ENCODE measurements around the gene HOXA3. TPM values are rescaled to one million over a fixed set of nuclear protein-coding genes. Genes with fewer than 3 reads are reported as not detected.

The HOXA3 gene
- polyA plus RNA-seq, 2 of the 4 experiments (the other 2 are of a cell fraction), result 3.3 to 8.7 TPM

GRCh38 chr7:27148031-27148755, 4.2 kb downstream of the HOXA3 start:
- DNase-seq (ENCODE audit: low read depth in 1 of 2, low spot score in 1 of 2) (no peak), FAIRE-seq (no peak), ATAC-seq (no peak)
- no peak overlapping the region for H3K4me3 ChIP-seq
- H3K4me2 ChIP-seq, result peak overlapping the region; percentile 90; the same call in 1 of the 3 replicates
- 91% methylated on average over 28 of the region's 28 CpGs for WGBS (ENCODE audit: missing lambda C conversion rate)
- ChIA-PET CTCF (interaction anchor here (1.1 to 11.1 kb wide), 8 partner anchors 10 to 779 kb away, joined by 3 to 160 read pairs (median 14); partner anchors contain the start of gene HOXA9), POLR2A (no interaction called here)
- peaks cover 16% of the 10 kb centered on the region for H3K4me1 ChIP-seq
- H3K27ac ChIP-seq, result peak overlapping the region in 1 of 2 experiments; percentile 52; a peak in 1 of 6 replicates
- no peak for TF ChIP-seq ZSCAN20 (CRISPR knock-in tag; IDR thresholded peaks at IDR 0.05)
- TF ChIP-seq FOSB (CRISPR knock-in tag; IDR thresholded peaks at IDR 0.05), result no peak
- no peak for TF ChIP-seq BCL3 (IDR thresholded peaks at IDR 0.05)
- TF ChIP-seq ZFP36 (IDR thresholded peaks at IDR 0.05; ENCODE audit: borderline replicate concordance, partially characterized antibody), result no peak
- no peak for TF ChIP-seq FOXS1 (CRISPR knock-in tag; IDR thresholded peaks at IDR 0.05)
- no peak for TF ChIP-seq TP53 (CRISPR knock-in tag; IDR thresholded peaks at IDR 0.05)
- TF ChIP-seq NR3C1 (IDR thresholded peaks at IDR 0.05), result no peak
- H3K9me3 ChIP-seq, result no peaks in the 10 kb centered on the region

GRCh38 chr7:27147199-27148030, 5.0 kb downstream of the HOXA3 start, which contains the start of gene HOXA6:
Gene HOXA6, minus strand, starts transcription at chr7:27147774. Its CDS starts 25 bp downstream, at chr7:27147749.
- no peak for ATAC-seq
- WGBS (ENCODE audit: missing lambda C conversion rate), result 95% methylated on average over 57 of the region's 63 CpGs

GRCh38 chr7:27146491-27147198, 5.7 kb downstream of the HOXA3 start:
- Histone ChIP-seq H3K4me2 (no peak overlapping the region), H3K4me1 (peaks cover 18% of the 10 kb centered on the region), H3K27ac (no peak overlapping the region), H3K9me3 (no peaks in the 10 kb centered on the region), H3K4me3 (no peak overlapping the region)
- TF ChIP-seq ZSCAN20 (CRISPR knock-in tag; IDR thresholded peaks at IDR 0.05), result no peak
- no peak for TF ChIP-seq HEYL (CRISPR knock-in tag; IDR thresholded peaks at IDR 0.05)
- no peak for TF ChIP-seq FOXS1 (CRISPR knock-in tag; IDR thresholded peaks at IDR 0.05)
- TF ChIP-seq HDAC2 (IDR thresholded peaks at IDR 0.05), result no peak
- no peak for TF ChIP-seq MAFK (IDR thresholded peaks at IDR 0.05; ENCODE audit: partially characterized antibody)
- no peak for TF ChIP-seq POLR2A (IDR thresholded peaks at IDR 0.05; ENCODE audit: low read length)
- TF ChIP-seq GATA3 (IDR thresholded peaks at IDR 0.05; ENCODE audit: borderline replicate concordance), result no peak
- no peak for TF ChIP-seq CTCF (IDR thresholded peaks at IDR 0.05)
- TF ChIP-seq HES2 (IDR thresholded peaks at IDR 0.05), result no peak
- ChIA-PET CTCF (interaction anchor here (0.8 to 11.1 kb wide), 4 partner anchors 17 to 778 kb away, joined by 3 to 160 read pairs (median 34); partner anchors contain the start of gene HOXA9), POLR2A (no interaction called here)
- ATAC-seq (no peak), DNase-seq (ENCODE audit: low read depth in 1 of 2, low spot score in 1 of 2) (no peak), FAIRE-seq (no peak)
- WGBS (ENCODE audit: missing lambda C conversion rate), result 82% methylated on average over 5 of the region's 5 CpGs

More at GRCh38 chr7:27147199-27148030, 5.0 kb downstream of the HOXA3 start, which contains the start of gene HOXA6:
- POLR2A ChIA-PET, result no interaction called here
- CTCF ChIA-PET, result interaction anchor here (0.8 to 11.1 kb wide), 7 partner anchors 11 to 778 kb away, joined by 3 to 160 read pairs (median 31); partner anchors contain the start of gene HOXA9
- no peak for TF ChIP-seq MAZ (IDR thresholded peaks at IDR 0.05; ENCODE audit: borderline replicate concordance, low read depth, low read length)
- TF ChIP-seq JUNB (IDR thresholded peaks at IDR 0.05), result no peak
- no peak for TF ChIP-seq CEBPB (IDR thresholded peaks at IDR 0.05)
- no peak for TF ChIP-seq BHLHE40 (IDR thresholded peaks at IDR 0.05; ENCODE audit: low read depth, low read length)
- no peak for TF ChIP-seq CBX8 (IDR thresholded peaks at IDR 0.05)
- TF ChIP-seq ZFP36 (IDR thresholded peaks at IDR 0.05; ENCODE audit: borderline replicate concordance, partially characterized antibody), result no peak
- no peak for TF ChIP-seq NPAS2 (CRISPR knock-in tag; IDR thresholded peaks at IDR 0.05; ENCODE audit: borderline replicate concordance)
- DNase-seq (ENCODE audit: low read depth in 1 of 2, low spot score in 1 of 2), result no peak
- H3K9me3 ChIP-seq, result no peaks in the 10 kb centered on the region
- H3K4me1 ChIP-seq, result peaks cover 16% of the 10 kb centered on the region
- H3K27ac ChIP-seq, result peak within 1 kb of the TSS in 1 of 2 experiments; percentile 52; a peak in 1 of 6 replicates
- FAIRE-seq, result no peak
- H3K4me3 ChIP-seq, result no peak within 1 kb of the TSS
- H3K4me2 ChIP-seq, result peak within 1 kb of the TSS; percentile 90; the same call in 1 of the 3 replicates
